Activated naive CD4-positive, alpha-beta T cell treated with anti-CD3 and anti-CD28 coated beads for 36 hours (primary cell): ENCODE results near the gene CPEB1. TPM values are rescaled to one million over a fixed set of nuclear protein-coding genes. Genes with fewer than 3 reads are reported as not detected.

Experiments used
- CTCF ChIA-PET: fragments of 350-600 bp; sonication (Branson Sonifier 250); formaldehyde crosslinking; loops from one replicate; lab custom pipeline; 2021; ENCODE audit warnings: antibody characterized with exemption; lab: Charles Lee
- DNase-seq: peaks from one replicate; pipeline ENCODE4 v3.0.0-alpha.2; 2020
- H3K27ac Mint-ChIP-seq: one replicate; pipeline ENCODE4 v1.8.0; 2021; ENCODE audit warnings: mild to moderate bottlenecking, mixed read lengths
- H3K27me3 Mint-ChIP-seq: one replicate; pipeline ENCODE4 v1.8.0; 2021; ENCODE audit warnings: low read depth, mixed read lengths
- H3K36me3 Mint-ChIP-seq: one replicate; pipeline ENCODE4 v1.8.0; 2021; ENCODE audit warnings: low read depth, mixed read lengths
- H3K4me1 Mint-ChIP-seq: one replicate; pipeline ENCODE4 v1.8.0; 2021; ENCODE audit warnings: low read depth, mixed read lengths
- H3K4me3 Mint-ChIP-seq: one replicate; pipeline ENCODE4 v1.8.0; 2021; ENCODE audit warnings: mild to moderate bottlenecking, moderate library complexity, mixed read lengths
- H3K9me3 Mint-ChIP-seq: one replicate; pipeline ENCODE4 v1.8.0; 2021; ENCODE audit warnings: mixed read lengths
- intact Hi-C: fragments of 100-400 bp; cut with micrococcal nuclease; formaldehyde crosslinking; loops from one replicate; pipeline ENCODE4 v1.15.1; 2023
- total RNA-seq, 2 experiments: library from RNA; stranded (reverse); gene quantifications; one replicate each; pipeline ENCODE4 v1.2.3, GENCODE V29; 2021

Gene CPEB1
- total RNA-seq, 2 experiments from 2014 or later: 0.10 TPM; not detected in 1

DNA sequence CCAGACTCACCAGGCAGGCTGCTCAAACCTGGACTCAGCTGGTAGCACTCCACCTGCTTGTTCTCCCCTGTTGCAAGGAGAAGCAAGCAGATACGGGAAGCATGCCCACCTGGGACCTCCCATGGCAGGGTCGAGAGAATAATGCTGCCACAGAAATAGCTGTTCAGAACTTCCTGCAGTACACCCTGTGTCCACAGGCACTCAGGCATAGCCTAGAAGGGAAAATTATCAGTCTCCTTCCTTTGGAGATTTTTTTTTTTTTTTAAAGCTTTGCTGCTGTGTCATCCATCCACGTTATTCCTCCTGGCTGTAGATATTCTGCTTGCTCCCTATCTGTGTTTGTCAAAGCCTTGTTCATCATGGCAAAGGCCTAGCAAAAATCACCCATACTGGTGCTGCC is 74.2 kb downstream of the CPEB1 start:
- Mint-ChIP-seq H3K27me3 (peaks cover 7% of the 10 kb centered on the region), H3K9me3 (no peaks in the 10 kb centered on the region), H3K36me3 (no peaks in the 10 kb centered on the region), H3K27ac (no peak overlapping the region), H3K4me3 (no peak overlapping the region), H3K4me1 (no peaks in the 10 kb centered on the region)
- intact Hi-C loops: no loop called here
- no peak for DNase-seq
- CTCF ChIA-PET: interaction anchor here (0.5 kb wide), 1 partner anchor 7 kb away, joined by 3 read pairs; no protein-coding TSS in a partner anchor

DNA sequence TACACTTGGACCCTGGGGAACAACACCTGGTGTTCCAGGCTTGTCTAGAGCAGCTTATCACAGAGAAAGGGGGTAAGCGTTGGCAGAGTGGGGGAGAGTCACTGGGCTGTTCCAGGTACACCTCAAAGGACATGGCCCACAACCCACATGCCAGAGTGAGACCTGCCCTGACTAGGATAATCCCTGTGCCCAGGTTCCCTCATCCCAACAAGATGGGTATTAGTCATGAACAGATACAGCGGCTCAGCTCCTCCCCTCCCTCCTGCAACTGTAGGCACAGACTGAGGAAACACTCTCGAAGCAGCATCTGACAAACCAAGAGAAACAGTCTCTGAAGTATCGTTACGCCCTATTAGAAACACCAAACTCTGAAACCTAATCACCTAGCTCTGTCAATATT is 74.9 kb downstream of the CPEB1 start:
- no peak for DNase-seq
- H3K4me3 Mint-ChIP-seq: no peak overlapping the region
- H3K9me3 Mint-ChIP-seq: no peaks in the 10 kb centered on the region
- H3K36me3 Mint-ChIP-seq: no peaks in the 10 kb centered on the region
- intact Hi-C loops: no loop called here
- H3K27me3 Mint-ChIP-seq: peaks cover 7% of the 10 kb centered on the region
- no peak overlapping the region for H3K27ac Mint-ChIP-seq
- CTCF ChIA-PET: no interaction called here
- no peaks in the 10 kb centered on the region for H3K4me1 Mint-ChIP-seq

DNA sequence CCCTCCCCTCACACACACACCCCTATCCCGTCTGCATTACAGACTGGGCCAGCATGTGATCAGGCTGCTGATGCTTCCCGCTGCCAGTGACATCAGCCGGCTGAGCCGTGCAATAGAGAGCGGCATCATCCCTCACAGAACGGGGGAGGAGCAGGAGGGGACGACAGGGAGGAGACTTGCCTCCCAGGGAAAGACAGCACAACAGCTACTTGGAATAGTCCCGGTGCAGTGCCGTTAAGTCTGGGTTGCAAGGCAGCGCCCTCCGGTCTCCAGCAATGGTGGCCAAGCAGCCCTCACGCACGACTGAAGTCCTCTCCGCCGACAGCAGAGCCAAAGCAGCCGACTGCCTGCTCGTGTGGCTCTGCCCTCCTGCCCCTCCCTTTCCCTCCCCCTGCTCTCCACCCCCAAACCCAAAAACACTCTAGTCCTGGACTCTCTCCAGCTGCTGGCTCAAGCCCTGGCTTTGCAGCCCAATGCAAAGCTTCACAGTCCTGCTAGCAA is 75.4 kb downstream of the CPEB1 start:
- CTCF ChIA-PET: no interaction called here
- H3K27me3 Mint-ChIP-seq: peaks cover 7% of the 10 kb centered on the region
- no peaks in the 10 kb centered on the region for H3K9me3 Mint-ChIP-seq
- no peaks in the 10 kb centered on the region for H3K4me1 Mint-ChIP-seq
- intact Hi-C loops: no loop called here
- no peak overlapping the region for H3K27ac Mint-ChIP-seq
- no peaks in the 10 kb centered on the region for H3K36me3 Mint-ChIP-seq
- peak; percentile 15 for DNase-seq
- H3K4me3 Mint-ChIP-seq: no peak overlapping the region

DNA sequence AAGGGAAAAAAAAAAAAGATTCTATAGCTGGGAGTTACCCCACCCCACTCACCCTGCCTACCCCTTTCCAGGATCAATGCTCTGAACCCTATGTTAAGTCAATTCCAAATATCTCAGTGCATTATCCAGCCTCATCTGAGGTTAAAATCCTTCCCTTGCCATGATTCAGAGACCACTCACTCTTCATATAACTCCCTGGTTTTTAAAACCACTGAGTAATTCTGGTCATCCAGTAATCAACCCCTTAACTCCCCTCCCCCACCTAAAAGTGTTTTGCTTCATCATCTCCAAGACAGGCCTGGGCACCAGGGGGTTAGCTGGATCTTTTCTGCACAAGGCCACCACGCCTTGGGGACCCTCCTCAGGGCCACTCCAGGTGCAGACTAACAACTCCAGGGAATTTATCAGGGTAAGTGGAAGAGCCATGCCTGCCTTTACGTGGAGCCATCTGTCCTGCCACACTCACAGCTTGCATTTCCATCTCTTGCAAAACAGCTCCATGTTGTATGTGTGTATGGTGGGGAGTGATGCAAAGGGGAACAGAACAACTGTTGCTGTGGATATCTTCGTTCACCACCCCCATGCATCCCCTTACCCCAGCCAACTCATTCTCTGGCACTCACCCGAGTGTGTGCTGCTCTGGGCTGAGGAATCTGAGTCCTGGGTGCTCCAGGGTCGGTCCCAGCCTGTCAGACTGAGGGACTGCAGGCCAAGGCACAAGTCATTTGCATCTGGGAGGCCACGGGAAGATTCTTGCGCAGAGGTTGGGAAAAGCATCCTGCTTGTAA is 76.2 kb downstream of the CPEB1 start:
- CTCF ChIA-PET: no interaction called here
- Mint-ChIP-seq H3K4me3 (no peak overlapping the region), H3K27ac (no peak overlapping the region), H3K27me3 (peaks cover 7% of the 10 kb centered on the region), H3K9me3 (no peaks in the 10 kb centered on the region), H3K4me1 (no peaks in the 10 kb centered on the region), H3K36me3 (no peaks in the 10 kb centered on the region)
- DNase-seq: no peak
- intact Hi-C loops: no loop called here

DNA sequence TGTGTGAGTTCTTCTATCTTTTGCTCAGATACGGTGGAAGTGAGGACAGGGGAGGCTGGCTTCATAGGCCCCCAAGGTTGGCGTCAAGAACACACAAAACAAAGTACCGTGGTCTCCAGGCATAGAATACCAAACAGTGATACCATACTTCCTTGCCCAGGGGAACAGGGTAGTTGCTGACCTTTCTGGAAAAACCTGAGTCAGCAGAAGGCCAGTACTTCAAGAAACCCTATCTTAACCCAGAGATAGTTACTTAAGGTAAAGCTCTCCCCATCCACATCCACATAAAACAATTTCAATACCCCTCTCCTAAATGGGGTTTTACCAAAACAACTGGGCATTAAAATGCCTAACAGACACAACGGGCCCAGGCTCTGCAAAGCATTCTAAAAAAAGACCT is 77.3 kb downstream of the CPEB1 start:
- Mint-ChIP-seq H3K27ac (no peak overlapping the region), H3K4me1 (no peaks in the 10 kb centered on the region), H3K27me3 (peaks cover 7% of the 10 kb centered on the region), H3K9me3 (no peaks in the 10 kb centered on the region), H3K36me3 (no peaks in the 10 kb centered on the region), H3K4me3 (no peak overlapping the region)
- CTCF ChIA-PET: interaction anchor here (1.4 kb wide), 1 partner anchor 17 kb away, joined by 3 read pairs; no protein-coding TSS in a partner anchor
- intact Hi-C loops: no loop called here
- DNase-seq: no peak

DNA sequence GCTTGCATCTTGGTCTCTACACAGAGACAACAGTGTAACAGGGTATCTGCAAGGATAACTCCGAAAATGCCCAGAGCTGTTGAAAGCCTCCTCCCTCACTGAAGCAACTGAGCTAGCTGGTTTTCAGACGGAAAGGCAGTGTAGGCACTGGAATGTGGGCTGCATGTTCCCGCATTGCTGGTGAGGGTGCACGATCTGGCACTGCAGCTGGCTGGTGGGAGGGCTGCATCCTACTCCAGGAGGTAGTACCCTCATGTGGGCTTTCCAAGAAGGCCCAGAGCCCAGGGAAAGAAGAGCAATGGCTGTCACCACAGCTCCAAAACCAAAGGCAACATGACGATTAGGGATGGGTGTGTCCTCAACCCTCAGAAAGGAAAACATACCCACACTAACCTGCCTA is 78.2 kb downstream of the CPEB1 start:
- Mint-ChIP-seq H3K27me3 (peaks cover 7% of the 10 kb centered on the region), H3K27ac (no peak overlapping the region), H3K36me3 (no peaks in the 10 kb centered on the region), H3K4me1 (no peaks in the 10 kb centered on the region), H3K9me3 (no peaks in the 10 kb centered on the region), H3K4me3 (no peak overlapping the region)
- CTCF ChIA-PET: interaction anchor here (1.4 kb wide), 1 partner anchor 16 kb away, joined by 3 read pairs; no protein-coding TSS in a partner anchor
- intact Hi-C loops: no loop called here
- no peak for DNase-seq

DNA sequence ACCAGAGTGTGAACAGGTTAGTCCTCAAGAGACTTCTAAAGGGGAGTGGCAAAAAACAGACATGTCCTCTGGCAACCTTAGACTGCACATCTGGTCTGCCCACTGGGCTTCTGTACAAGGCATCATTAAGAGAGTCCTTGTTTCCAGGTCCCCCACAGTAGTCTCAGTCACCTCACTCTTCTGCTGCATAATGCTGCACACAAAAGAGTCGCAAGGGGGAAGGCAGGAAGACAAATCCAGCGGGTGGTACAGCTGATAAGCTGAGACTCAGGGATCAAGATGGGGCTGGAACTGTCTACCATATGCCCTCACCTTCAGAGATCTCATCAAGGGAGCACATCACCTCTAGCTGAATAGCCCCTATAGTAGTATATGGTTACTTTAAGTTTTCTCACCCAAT is 79.5 kb downstream of the CPEB1 start:
- CTCF ChIA-PET: no interaction called here
- Mint-ChIP-seq H3K4me1 (no peaks in the 10 kb centered on the region), H3K36me3 (no peaks in the 10 kb centered on the region), H3K9me3 (no peaks in the 10 kb centered on the region), H3K4me3 (no peak overlapping the region), H3K27ac (no peak overlapping the region), H3K27me3 (peaks cover 3% of the 10 kb centered on the region)
- DNase-seq: no peak
- intact Hi-C loops: no loop called here

DNA sequence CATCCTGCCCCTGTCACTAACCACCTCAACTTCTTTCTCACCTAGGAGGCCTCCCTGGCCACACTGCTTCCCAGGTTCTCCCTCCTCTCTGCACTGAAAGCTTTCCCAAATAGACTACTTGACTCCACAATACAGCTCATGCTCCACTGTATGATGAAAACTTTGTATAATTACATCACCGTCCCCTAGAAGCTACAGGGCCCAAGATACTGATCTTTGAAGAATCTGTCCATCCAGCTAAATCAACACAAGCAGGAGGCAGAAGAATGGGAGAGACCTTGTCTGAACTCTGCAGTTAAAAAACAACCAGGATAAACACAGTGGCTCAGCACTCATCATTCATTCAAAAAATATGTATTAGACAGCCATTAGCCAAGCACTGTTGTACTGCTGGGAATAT is 80.5 kb downstream of the CPEB1 start:
- Mint-ChIP-seq H3K9me3 (no peaks in the 10 kb centered on the region), H3K27ac (no peak overlapping the region), H3K27me3 (no peaks in the 10 kb centered on the region), H3K36me3 (no peaks in the 10 kb centered on the region), H3K4me3 (no peak overlapping the region), H3K4me1 (no peaks in the 10 kb centered on the region)
- intact Hi-C loops: no loop called here
- CTCF ChIA-PET: no interaction called here
- no peak for DNase-seq

DNA sequence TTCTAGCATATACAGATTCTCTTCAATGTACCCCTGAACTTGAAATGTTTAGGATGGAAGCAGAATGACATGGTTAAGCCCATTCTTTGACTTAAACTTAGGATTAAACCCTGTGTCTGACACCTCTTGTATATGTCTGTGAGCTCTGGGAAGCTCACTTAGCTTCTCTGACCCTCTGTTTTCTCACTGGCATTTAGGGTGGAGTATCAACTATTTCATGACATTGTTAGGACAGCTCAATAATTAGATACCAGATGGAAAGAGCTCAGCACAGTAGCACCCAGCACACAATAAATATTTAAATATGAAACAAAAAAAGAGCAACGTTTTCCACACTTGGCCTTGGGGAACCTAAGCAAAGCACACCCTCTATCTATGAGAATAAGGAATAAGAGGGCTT is 88.7 kb downstream of the CPEB1 start:
- no peaks in the 10 kb centered on the region for H3K27me3 Mint-ChIP-seq
- H3K4me3 Mint-ChIP-seq: no peak overlapping the region

DNA sequence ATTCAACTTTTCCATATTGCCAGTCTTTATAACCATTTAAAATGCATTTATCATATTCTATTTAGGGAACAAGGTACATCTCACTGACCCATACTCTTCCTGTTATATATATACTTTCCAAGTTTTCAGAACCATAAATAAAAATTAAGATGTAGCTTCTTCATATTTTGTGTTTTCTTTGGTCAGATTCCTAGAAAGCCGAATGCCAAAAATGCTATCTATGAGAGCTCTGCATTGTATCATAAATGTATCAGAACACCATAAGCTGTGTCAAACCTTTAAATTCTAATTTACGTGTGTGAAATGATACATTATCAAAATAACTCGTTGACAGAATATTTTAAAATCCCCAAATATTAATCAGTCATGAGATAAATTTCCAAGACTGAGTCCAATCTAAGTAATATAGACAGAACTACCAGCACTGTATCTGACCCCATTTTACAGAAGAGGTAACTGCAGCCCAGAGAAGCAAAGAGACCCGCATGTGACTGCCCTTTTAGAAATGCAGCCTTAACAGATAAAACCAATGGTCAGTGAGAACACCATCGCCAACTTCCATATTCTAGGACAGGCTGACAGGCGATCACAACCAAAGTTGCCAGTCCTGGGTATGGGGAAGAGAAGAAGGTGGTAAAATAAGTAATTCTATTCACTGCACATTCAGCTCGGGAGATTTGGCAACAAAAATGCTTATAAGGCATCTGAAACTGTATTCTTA is 90.7 kb downstream of the CPEB1 start:
- Mint-ChIP-seq H3K36me3 (no peaks in the 10 kb centered on the region), H3K27ac (no peak overlapping the region), H3K9me3 (no peaks in the 10 kb centered on the region), H3K27me3 (peaks cover 2% of the 10 kb centered on the region), H3K4me3 (no peak overlapping the region), H3K4me1 (no peaks in the 10 kb centered on the region)
- intact Hi-C loops: no loop called here
- no peak for DNase-seq
- CTCF ChIA-PET: no interaction called here

More for the DNA sequence above, 88.7 kb downstream of the CPEB1 start:
- no peak overlapping the region for H3K27ac Mint-ChIP-seq
- DNase-seq: no peak
- CTCF ChIA-PET: no interaction called here
- intact Hi-C loops: no loop called here
- no peaks in the 10 kb centered on the region for H3K9me3 Mint-ChIP-seq
- no peaks in the 10 kb centered on the region for H3K4me1 Mint-ChIP-seq
- no peaks in the 10 kb centered on the region for H3K36me3 Mint-ChIP-seq

DNA sequence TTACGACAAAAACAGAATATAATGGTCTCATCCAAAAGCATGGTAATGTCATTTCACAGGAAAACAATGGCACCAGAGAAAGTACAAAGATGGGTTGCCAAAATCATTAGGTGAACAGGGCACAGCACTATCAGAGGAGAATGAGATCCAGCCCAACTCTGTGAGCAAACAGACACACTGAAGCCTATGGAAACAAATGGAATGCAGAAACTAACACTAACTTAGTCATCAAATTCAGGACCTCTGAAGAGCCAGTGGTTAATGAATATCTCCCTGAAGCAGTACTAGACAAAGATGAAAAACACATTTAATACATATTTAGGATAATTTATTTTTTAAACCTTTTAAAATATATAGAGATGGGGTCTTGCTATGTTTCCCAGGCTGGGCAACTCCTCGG is 92.3 kb downstream of the CPEB1 start:
- intact Hi-C loops: no loop called here

DNA sequence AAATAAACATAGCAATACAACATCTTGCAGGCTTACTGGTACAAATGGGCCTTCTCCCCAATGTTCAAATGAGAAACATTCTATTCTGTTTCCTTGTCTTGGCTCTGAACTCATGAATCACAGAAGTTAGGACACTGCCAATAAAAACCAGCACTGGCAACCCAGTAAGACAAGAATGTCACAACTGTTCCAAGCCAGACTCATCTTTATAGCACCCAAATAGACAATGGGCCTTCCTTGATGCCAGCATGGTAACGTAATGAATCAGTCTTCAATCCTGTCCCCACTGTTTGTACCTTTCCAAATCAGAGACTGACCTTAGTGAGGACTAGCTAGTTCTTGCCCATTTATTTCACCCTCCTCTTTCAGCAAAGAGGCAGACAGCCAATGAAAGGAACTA is 92.8 kb downstream of the CPEB1 start:
- no peak overlapping the region for H3K4me3 Mint-ChIP-seq
- no peak for DNase-seq
- H3K36me3 Mint-ChIP-seq: no peaks in the 10 kb centered on the region
- no peaks in the 10 kb centered on the region for H3K4me1 Mint-ChIP-seq
- no peak overlapping the region for H3K27ac Mint-ChIP-seq
- CTCF ChIA-PET: no interaction called here
- no peaks in the 10 kb centered on the region for H3K9me3 Mint-ChIP-seq
- intact Hi-C loops: no loop called here
- H3K27me3 Mint-ChIP-seq: peaks cover 2% of the 10 kb centered on the region

More for the DNA sequence above, 92.3 kb downstream of the CPEB1 start:
- no peaks in the 10 kb centered on the region for H3K36me3 Mint-ChIP-seq
- CTCF ChIA-PET: no interaction called here
- H3K27ac Mint-ChIP-seq: no peak overlapping the region
- H3K9me3 Mint-ChIP-seq: no peaks in the 10 kb centered on the region
- no peaks in the 10 kb centered on the region for H3K4me1 Mint-ChIP-seq
- peaks cover 2% of the 10 kb centered on the region for H3K27me3 Mint-ChIP-seq
- no peak overlapping the region for H3K4me3 Mint-ChIP-seq
- no peak for DNase-seq
